Esophagus (tissue), 2 donors: Measurements from ENCODE around the gene XAGE5. TPM values are rescaled to one million over a fixed set of nuclear protein-coding genes. Genes with fewer than 3 reads are reported as not detected.
"Not testable (repeated sequence)": the region's sequence is repeated elsewhere in the genome, so short reads cannot be mapped to it uniquely, and the experiment has no call there.

Experiments used
- H3K27ac ChIP-seq, 2 donors: one replicate each; pipeline ENCODE4 v1.5.1; 2013; ENCODE audit warnings: low read depth in 2 of 2, mild to moderate bottlenecking in 2 of 2, inconsistent platforms in 1 of 2, low read length in 1 of 2, moderate library complexity in 1 of 2
- H3K27me3 ChIP-seq, 2 donors: one replicate each; pipeline ENCODE4 v1.6.1; 2013; ENCODE audit warnings: low read length in 2 of 2, control low read depth in 1 of 2, mild to moderate bottlenecking in 1 of 2; ENCODE audit not compliant: insufficient read depth in 2 of 2, control insufficient read depth in 1 of 2
- H3K36me3 ChIP-seq, 2 donors: one replicate each; pipeline ENCODE4 v1.6.1; 2013; ENCODE audit warnings: low read length in 1 of 2; ENCODE audit not compliant: control insufficient read depth in 2 of 2, insufficient read depth in 2 of 2
- H3K4me1 ChIP-seq, 2 donors: one replicate each; pipeline ENCODE4 v1.6.1; 2013; ENCODE audit warnings: low read length in 1 of 2; ENCODE audit not compliant: control insufficient read depth in 2 of 2, insufficient read depth in 2 of 2
- H3K4me3 ChIP-seq, 2 donors: one replicate each; pipeline ENCODE4 v1.5.1; 2013; ENCODE audit warnings: low read length in 2 of 2, mild to moderate bottlenecking in 2 of 2, low read depth in 1 of 2, moderate library complexity in 1 of 2
- H3K9me3 ChIP-seq, 2 donors: one replicate each; pipeline ENCODE4 v1.6.1; 2013; ENCODE audit warnings: mild to moderate bottlenecking in 2 of 2, low read depth in 1 of 2, low read length in 1 of 2, moderate library complexity in 1 of 2; ENCODE audit not compliant: control insufficient read depth in 2 of 2, insufficient read depth in 1 of 2
- WGBS, 2 donors: extraction: QIAGEN DNeasy Blood & Tissue Kit; methylation state at CpG; one replicate each; pipeline ENCODE4 v1.1.7; 2013; 5-methylcytosine and 5-hydroxymethylcytosine counted together
- polyA plus RNA-seq, 2 donors: library from polyadenylated mRNA; stranded (reverse); fragments of 200-250 nt; gene quantifications; one replicate each; pipeline ENCODE4 v1.2.3, GENCODE V29; 2013
- donor health status: healthy with polysubstance abuse.
- donor health status: Bipolar disorder and iron deficiency.

Gene XAGE5, protein sequence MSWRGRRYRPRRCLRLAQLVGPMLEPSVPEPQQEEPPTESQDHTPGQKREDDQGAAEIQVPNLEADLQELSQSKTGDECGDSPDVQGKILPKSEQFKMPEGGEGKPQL
- not detected for polyA plus RNA-seq

DNA sequence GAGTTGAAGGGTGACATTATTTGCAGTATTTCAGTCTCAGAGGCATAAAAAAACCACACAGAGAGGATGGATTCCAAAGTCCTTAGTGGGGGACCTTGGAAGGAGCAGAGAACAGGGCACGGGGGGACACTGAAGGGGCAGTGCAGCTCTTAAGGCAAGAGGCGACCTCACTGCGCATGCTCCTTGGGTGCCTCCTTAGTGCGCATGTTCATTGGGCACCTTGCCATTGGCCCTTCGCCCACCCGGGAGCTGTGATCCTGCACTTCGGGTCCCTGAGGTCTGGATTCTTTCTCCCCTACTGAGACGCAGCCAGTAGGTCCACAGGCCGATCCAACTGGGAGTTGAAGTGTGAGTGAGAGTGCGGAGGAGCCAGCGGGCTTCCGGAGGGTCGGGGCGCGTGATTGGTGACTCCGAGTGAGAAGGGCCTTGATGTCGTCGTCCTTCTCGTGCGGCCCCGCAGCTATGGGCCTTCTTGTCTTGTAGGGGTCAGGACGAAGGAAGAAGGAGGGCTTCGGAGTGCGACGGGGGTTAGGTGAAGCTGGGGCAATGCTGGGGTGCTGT is at the start of gene XAGE5:
XAGE5 (plus strand) TSS at position 223 of the 561 bp plus-strand sequence. CDS start 1,280 bp downstream, outside the sequence.
- WGBS, 2 donors, result 84 to 91% methylated on average over 25 of the region's 25 CpGs
- Histone ChIP-seq H3K36me3 (no peaks in the 10 kb centered on the region), H3K9me3 (no peaks in the 10 kb centered on the region), H3K27me3 (peaks cover 0 to 7% of the 10 kb centered on the region in 2 donors), H3K4me1 (no peaks in the 10 kb centered on the region), H3K27ac (no peak within 1 kb of the TSS), H3K4me3 (no peak within 1 kb of the TSS)

DNA sequence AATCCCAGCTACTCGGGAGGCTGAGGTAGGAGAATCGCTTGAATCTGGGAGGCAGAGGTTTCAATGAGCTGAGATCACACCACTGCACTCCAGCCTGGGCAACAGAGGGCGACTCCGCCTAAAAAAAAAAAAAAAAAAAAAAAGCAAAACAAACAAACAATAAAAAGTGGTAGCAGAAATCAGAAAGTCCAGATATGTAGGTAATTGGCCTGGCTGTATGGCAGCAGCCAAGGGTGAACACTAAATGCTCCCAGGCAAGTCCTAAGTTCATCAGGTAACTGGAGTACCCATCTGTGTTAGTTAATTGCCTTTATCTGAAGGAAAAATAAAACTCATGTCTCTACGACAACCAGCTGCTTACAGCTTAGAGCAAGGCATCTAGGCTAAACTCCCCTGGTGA is 45.1 kb upstream of the XAGE5 start:
- not testable (repeated sequence) for H3K4me1 ChIP-seq, H3K36me3 ChIP-seq, H3K27ac ChIP-seq, H3K4me3 ChIP-seq, H3K9me3 ChIP-seq, H3K27me3 ChIP-seq
- 66% methylated on average over 2 of the region's 5 CpGs; no CpG with 5 or more reads in 1 of the 2 donors for WGBS, 2 donors

DNA sequence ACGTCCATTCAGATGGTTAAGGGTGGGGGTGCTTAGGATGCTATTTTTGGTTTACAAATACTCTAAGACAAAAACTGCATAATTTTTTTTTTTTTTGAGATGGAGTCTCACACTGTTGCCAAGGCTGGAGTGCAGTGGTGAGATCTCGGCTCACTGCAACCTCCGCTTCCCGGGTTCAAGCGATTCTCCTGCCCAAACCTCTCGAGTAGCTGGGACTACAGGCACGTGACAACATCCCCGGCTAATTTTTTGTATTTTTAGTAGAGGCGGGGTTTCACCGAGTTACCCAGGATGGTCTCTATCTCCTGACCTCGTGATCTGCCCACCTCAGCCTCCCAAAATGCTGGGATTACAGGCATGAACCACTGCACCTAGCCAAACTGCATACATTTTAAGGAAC is 37.6 kb upstream of the XAGE5 start:
- H3K27me3 ChIP-seq, H3K9me3 ChIP-seq, H3K4me1 ChIP-seq, H3K4me3 ChIP-seq, H3K27ac ChIP-seq, H3K36me3 ChIP-seq: not testable (repeated sequence)
- 77 to 82% methylated on average over 8 to 9 of the region's 11 CpGs for WGBS, 2 donors

DNA sequence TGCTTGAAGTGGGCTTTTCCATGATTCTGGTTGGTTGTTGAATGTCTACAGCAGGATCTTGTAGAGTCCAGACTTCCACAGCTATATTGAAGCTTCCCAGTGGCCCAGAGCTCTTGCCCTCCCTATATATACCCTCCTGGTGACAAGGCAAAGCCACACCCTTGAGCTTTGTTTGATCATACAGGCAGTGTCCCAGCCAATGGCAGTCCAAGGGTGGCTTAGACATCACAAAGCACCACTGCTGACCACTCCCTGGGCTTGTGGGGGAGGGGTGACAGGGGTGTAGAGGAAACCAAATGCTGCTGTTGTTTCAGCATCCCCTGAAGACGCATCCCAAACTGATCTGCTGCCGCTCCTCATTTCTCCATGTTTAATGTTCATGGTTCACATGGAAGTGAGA is 13.8 kb upstream of the XAGE5 start, which contains the start of gene SPANXN5:
SPANXN5 (minus strand) TSS at position 101 of the 400 bp plus-strand sequence; CDS start at position 22, 79 bp downstream.
- H3K4me3 ChIP-seq, H3K36me3 ChIP-seq, H3K27ac ChIP-seq, H3K4me1 ChIP-seq, H3K9me3 ChIP-seq, H3K27me3 ChIP-seq: not testable (repeated sequence)
- WGBS, 2 donors, result 80 to 86% methylated on average over 2 of the region's 2 CpGs

DNA sequence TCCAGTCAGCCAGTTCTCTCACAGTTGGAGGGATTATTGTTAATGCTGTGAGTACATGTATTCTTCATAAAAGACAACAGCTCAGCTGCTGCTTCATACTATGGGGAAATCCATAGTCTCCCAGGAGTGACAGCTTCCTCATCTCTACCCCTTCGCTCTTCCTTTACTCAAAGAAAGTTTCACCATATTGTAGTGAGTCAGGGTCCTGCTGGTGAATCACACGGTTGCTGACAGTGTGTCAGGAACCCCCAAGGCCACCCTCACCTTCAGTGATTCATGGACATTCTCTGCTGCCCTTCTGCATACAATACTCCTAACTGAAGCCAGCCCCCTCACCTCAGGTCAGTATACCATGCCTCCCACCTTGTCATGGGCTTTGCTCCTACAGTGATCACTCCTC is 6.2 kb upstream of the XAGE5 start:
- not testable (repeated sequence) for H3K36me3 ChIP-seq, H3K27me3 ChIP-seq, H3K27ac ChIP-seq, H3K9me3 ChIP-seq, H3K4me1 ChIP-seq, H3K4me3 ChIP-seq
- 63 to 70% methylated on average over 2 of the region's 2 CpGs for WGBS, 2 donors

DNA sequence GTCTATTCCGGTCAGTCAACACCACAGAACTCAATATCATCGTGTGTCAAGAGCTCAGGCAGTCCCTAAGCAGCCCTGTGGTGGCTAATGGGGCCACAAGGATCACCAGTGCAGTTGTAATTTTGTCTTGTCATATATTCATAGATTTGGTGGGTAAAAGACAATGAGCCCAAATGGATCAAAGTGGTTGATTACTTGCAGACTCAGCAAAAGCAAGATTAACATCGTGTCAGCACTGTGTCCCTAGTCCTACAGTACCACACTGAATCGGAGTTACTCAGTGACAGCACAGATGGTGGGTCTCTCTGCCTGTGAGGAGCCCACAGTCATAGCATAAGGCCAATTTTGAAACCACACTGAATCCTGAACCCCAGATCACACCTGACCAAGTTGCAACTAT is 8.7 kb downstream of the XAGE5 start:
- H3K4me1 ChIP-seq, result no peaks in the 10 kb centered on the region
- H3K9me3 ChIP-seq, result no peaks in the 10 kb centered on the region
- H3K27ac ChIP-seq, result no peak overlapping the region
- no peak overlapping the region for H3K4me3 ChIP-seq
- 71 to 86% methylated on average over 4 of the region's 4 CpGs for WGBS, 2 donors
- no peaks in the 10 kb centered on the region for H3K27me3 ChIP-seq
- no peaks in the 10 kb centered on the region for H3K36me3 ChIP-seq

DNA sequence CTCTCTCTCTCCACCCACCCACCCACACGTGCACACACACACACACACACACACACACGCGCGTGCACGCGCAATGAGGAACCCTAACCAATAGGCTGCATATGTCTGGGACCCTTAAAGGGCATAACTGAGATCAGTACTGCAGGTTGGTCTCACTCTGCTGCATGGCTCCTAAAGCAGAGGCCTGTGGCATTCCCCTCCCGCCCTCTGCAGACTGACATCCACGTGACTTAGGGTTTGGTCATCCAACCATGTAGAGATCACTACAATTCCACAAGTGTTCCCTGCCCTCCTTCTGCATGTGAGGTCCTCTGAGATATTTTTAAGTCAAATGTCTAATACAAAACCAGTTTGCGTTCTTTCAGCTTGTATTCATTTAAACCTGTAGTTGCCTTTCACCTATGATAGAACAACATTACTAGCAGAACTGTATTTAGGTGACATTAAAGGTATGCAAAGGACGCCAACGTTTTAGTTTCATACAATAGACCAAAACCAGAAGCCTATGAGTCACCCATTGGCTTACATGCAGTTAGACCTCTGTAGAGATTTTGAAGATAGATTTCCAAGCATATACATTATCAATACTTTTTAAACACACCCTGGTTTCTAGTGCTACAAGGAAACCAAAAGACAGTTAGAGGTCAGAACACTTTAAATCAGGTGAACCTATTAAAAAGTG is 10.1 kb downstream of the XAGE5 start:
- Histone ChIP-seq H3K4me3 (no peak overlapping the region), H3K9me3 (no peaks in the 10 kb centered on the region), H3K36me3 (no peaks in the 10 kb centered on the region), H3K27ac (no peak overlapping the region), H3K4me1 (no peaks in the 10 kb centered on the region), H3K27me3 (no peaks in the 10 kb centered on the region)
- WGBS, 2 donors, result 74 to 81% methylated on average over 11 of the region's 11 CpGs

DNA sequence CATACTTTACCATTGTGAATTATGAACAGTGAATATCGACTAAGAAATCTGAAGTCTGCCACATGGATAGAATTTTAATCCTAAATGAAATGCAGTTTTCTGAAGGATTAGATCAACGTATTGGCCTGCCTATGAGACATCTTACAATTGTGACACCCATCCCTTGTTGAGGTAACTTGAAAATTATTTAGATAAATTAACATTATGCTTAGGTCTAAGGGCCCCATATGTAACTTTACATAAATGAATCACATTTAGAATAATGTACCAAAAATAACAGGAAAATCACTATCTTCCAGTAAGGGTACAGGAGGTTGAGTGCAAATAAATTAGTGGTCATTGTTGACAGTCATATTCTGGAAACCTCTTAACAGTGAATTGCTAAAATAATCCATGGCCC is 13.5 kb downstream of the XAGE5 start:
- Histone ChIP-seq H3K4me1 (no peaks in the 10 kb centered on the region), H3K27ac (no peak overlapping the region), H3K27me3 (no peaks in the 10 kb centered on the region), H3K9me3 (no peaks in the 10 kb centered on the region), H3K36me3 (no peaks in the 10 kb centered on the region), H3K4me3 (no peak overlapping the region)
- WGBS, 2 donors, result 48 to 59% methylated on average over 2 of the region's 2 CpGs

DNA sequence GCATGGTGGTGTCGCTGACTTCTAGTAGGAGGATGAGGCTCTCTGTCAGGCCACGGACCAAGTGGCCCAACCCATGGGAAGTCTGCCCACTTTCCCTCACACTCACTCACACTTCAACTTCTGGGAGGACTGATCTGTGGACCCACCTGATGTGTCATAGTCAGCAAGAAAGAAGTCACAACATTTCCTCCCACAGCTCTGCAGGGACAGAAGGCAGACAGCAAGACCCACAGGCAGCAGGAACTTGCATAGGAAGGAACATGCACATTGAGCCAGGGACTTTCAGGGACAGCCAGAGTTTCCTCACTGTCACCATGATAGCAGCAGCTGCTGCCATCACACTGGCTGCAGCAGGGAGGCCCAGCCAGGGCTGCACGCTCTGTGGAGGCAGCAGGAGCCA is 19.5 kb downstream of the XAGE5 start:
- no peak overlapping the region for H3K27ac ChIP-seq
- no peaks in the 10 kb centered on the region for H3K27me3 ChIP-seq
- no peaks in the 10 kb centered on the region for H3K36me3 ChIP-seq
- WGBS, 2 donors, result 46 to 59% methylated on average over 3 of the region's 3 CpGs
- H3K9me3 ChIP-seq, result no peaks in the 10 kb centered on the region
- no peak overlapping the region for H3K4me3 ChIP-seq
- H3K4me1 ChIP-seq, result no peaks in the 10 kb centered on the region

DNA sequence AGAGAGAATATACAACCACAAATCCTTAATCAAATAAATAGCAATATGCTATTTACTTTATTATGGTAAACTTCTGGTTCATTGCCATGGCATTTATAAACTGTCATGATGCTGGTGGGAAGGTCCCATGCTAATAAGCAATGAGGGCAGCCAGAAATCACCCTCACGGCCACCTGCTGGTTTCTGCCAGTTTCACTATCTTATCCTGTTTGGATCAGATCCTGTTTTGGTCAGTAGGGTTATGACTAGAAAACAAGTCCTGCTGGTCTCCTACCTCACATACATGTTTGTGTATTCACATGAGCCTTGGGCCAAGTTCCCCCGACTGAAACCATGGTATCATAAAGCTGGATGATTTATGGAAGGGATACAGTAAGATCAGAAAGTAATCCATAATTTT is 28.1 kb downstream of the XAGE5 start:
- H3K27ac ChIP-seq, result no peak overlapping the region
- H3K36me3 ChIP-seq, result no peaks in the 10 kb centered on the region
- H3K9me3 ChIP-seq, result no peaks in the 10 kb centered on the region
- no peaks in the 10 kb centered on the region for H3K27me3 ChIP-seq
- 39 to 40% methylated on average over 2 of the region's 2 CpGs for WGBS, 2 donors
- no peak overlapping the region for H3K4me3 ChIP-seq
- H3K4me1 ChIP-seq, result no peaks in the 10 kb centered on the region
